ENCODE data around the gene MGAM2.
A peak's percentile ranks its signal among the peaks of the same experiment; 100 is the strongest.
"Not testable (repeated sequence)": the region's sequence is repeated elsewhere in the genome, so short reads cannot be mapped to it uniquely, and the experiment has no call there.

The MGAM2 gene

GRCh38 chr7:142089035-142089434, 22.5 kb upstream of the MGAM2 start:
- TF ChIP-seq CTCF (conservative IDR thresholded peaks at IDR 0.05), result 0 out of 2 replicates have a peak, but pooled peaks have one; percentile 6
- TF ChIP-seq ZFX (IDR thresholded peaks at IDR 0.05), result no peak
- H3K27ac ChIP-seq, result no peak overlapping the region

- H3K27ac ChIP-seq, result no peak overlapping the region
- TF ChIP-seq CTCF (conservative IDR thresholded peaks at IDR 0.05) (no peak), ZFX (IDR thresholded peaks at IDR 0.05) (no peak)
Measured at GRCh38 chr7:142091961-142092360, 19.6 kb upstream of the MGAM2 start.

- H3K27ac ChIP-seq, result no peak overlapping the region
- TF ChIP-seq CTCF (conservative IDR thresholded peaks at IDR 0.05), result no peak
- no peak for TF ChIP-seq ZFX (IDR thresholded peaks at IDR 0.05)
Measured at GRCh38 chr7:142094861-142095260, 16.7 kb upstream of the MGAM2 start.

- no peak for TF ChIP-seq CTCF (conservative IDR thresholded peaks at IDR 0.05)
- TF ChIP-seq ZFX (IDR thresholded peaks at IDR 0.05), result no peak
Measured at GRCh38 chr7:142097571-142097970, 13.9 kb upstream of the MGAM2 start.

GRCh38 chr7:142098004-142098403, 13.5 kb upstream of the MGAM2 start:
- H3K27ac ChIP-seq, result no peak overlapping the region
- TF ChIP-seq ZFX (IDR thresholded peaks at IDR 0.05) (no peak), CTCF (conservative IDR thresholded peaks at IDR 0.05) (no peak)

More at GRCh38 chr7:142097571-142097970, 13.9 kb upstream of the MGAM2 start:
- no peak overlapping the region for H3K27ac ChIP-seq

- H3K27ac ChIP-seq, result not testable (repeated sequence)
Measured at GRCh38 chr7:142099347-142099746, 12.2 kb upstream of the MGAM2 start.

- H3K27ac ChIP-seq, result no peak overlapping the region
- TF ChIP-seq ZFX (IDR thresholded peaks at IDR 0.05) (no peak), CTCF (conservative IDR thresholded peaks at IDR 0.05) (no peak)
Measured at GRCh38 chr7:142100634-142101033, 10.9 kb upstream of the MGAM2 start.

- H3K27ac ChIP-seq, result not testable (repeated sequence)
Measured at GRCh38 chr7:142101794-142102193, 9.7 kb upstream of the MGAM2 start.
